Testis (tissue), 2 donors: ENCODE data around the gene CHCHD3.

Experiments used
- CTCF ChIP-seq, 3 experiments: fragments of 450-650 bp in 2 of 3; fragments of 200-600 bp in 1 of 3; sonication (generic) in 1 of 3; IDR thresholded peaks; one replicate each; pipeline ENCODE4 v1.5.1; 2016 to 2019; ENCODE audit warnings: antibody characterized with exemption in 3 of 3, mild to moderate bottlenecking in 2 of 3, moderate library complexity in 1 of 3
- POLR2A ChIP-seq: fragments of 450-650 bp; IDR thresholded peaks from one replicate; pipeline ENCODE4 v1.6.1; 2017; ENCODE audit warnings: antibody characterized with exemption, mild to moderate bottlenecking, moderate library complexity

- TF ChIP-seq CTCF (IDR thresholded peaks at IDR 0.05) (no peak), POLR2A (no peak)
Observed at GRCh38 chr7:132842478-132842877, 239.4 kb downstream of the CHCHD3 start.
